Type B pancreatic cell (in vitro differentiated cells): Measurements from ENCODE around the gene KRT6A. TPM values are rescaled to one million over a fixed set of nuclear protein-coding genes. Genes with fewer than 3 reads are reported as not detected.

Experiments used
- DNase-seq: peaks from one replicate; pipeline ENCODE4 v3.0.0; 2021; ENCODE audit warnings: mixed read lengths; ENCODE audit not compliant: unreplicated experiment; ENCODE audit errors: extremely low spot score
- H3K27ac Mint-ChIP-seq: 2 replicates; pipeline ENCODE4 v1.8.0; 2021; ENCODE audit warnings: mild to moderate bottlenecking, mixed read lengths
- H3K27me3 Mint-ChIP-seq: 2 replicates; pipeline ENCODE4 v1.8.0; 2021; ENCODE audit warnings: mixed read lengths
- H3K36me3 Mint-ChIP-seq: 2 replicates; pipeline ENCODE4 v1.8.0; 2021; ENCODE audit warnings: mixed read lengths
- H3K4me1 Mint-ChIP-seq: one replicate; pipeline ENCODE4 v1.8.0; 2021; ENCODE audit warnings: mixed read lengths; ENCODE audit not compliant: unreplicated experiment
- H3K4me3 Mint-ChIP-seq: 2 replicates; pipeline ENCODE4 v1.8.0; 2021; ENCODE audit warnings: mild to moderate bottlenecking, mixed read lengths
- H3K9me3 Mint-ChIP-seq: 2 replicates; pipeline ENCODE4 v1.8.0; 2021; ENCODE audit warnings: mixed read lengths
- total RNA-seq: library from RNA; stranded (reverse); gene quantifications from 2 replicates; pipeline ENCODE4 v1.2.1, GENCODE V29; 2021; ENCODE audit warnings: low replicate concordance
- TF ChIP-seq, protein P1 (sequence below): fragments of 200-600 bp; sonication (generic); conservative IDR thresholded peaks from 2 replicates; pipeline ENCODE4 v1.5.0; 2021; ENCODE audit warnings: antibody characterized with exemption, mild to moderate bottlenecking

KRT6A gene
- total RNA-seq, 1 donor from 2014 or later: 9.9 TPM

DNA sequence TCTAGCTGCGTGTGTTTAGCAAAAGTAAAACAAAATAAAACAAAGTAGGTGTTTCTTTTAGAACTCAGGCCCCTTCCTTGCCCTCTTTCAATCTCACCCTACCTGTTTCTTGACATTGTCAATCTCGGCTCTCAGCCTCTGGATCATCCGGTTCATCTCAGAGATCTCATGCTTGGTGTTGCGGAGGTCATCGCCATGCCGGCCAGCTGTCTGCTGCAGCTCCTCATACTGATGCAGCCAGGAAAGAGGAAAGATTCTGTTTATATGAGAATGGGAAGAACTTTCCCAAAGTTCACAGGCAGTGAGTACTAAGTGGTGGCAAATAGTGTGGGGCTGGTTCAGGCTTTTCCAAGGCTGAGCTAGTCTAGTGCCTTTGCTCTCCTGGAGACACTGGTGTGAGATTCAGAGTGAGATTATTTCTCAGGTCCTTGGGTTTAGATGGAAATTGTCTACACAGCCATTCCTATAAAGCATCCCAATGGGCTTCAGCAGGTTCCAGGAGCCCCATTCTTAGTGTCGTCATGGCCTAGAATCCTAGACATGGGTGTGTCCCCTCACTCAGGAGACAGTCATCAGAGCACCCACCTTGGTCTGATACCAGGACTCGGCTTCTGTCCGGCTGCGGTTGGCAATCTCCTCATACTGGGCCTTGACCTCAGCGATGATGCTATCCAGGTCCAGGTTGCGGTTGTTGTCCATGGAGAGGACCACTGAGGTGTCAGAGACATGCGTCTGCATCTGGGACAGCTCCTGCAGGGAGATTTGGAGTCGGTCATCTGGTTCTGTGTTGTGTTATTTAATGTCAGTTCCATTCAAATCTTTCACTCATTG, 24.2 kb upstream of the KRT6A start:
- TF ChIP-seq, protein P1, sequence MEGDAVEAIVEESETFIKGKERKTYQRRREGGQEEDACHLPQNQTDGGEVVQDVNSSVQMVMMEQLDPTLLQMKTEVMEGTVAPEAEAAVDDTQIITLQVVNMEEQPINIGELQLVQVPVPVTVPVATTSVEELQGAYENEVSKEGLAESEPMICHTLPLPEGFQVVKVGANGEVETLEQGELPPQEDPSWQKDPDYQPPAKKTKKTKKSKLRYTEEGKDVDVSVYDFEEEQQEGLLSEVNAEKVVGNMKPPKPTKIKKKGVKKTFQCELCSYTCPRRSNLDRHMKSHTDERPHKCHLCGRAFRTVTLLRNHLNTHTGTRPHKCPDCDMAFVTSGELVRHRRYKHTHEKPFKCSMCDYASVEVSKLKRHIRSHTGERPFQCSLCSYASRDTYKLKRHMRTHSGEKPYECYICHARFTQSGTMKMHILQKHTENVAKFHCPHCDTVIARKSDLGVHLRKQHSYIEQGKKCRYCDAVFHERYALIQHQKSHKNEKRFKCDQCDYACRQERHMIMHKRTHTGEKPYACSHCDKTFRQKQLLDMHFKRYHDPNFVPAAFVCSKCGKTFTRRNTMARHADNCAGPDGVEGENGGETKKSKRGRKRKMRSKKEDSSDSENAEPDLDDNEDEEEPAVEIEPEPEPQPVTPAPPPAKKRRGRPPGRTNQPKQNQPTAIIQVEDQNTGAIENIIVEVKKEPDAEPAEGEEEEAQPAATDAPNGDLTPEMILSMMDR: no peak
- DNase-seq: no peak
- no peak overlapping the region for H3K4me3 Mint-ChIP-seq
- no peaks in the 10 kb centered on the region for H3K36me3 Mint-ChIP-seq
- H3K27me3 Mint-ChIP-seq: peaks cover 13% of the 10 kb centered on the region
- H3K4me1 Mint-ChIP-seq: no peaks in the 10 kb centered on the region
- no peak overlapping the region for H3K27ac Mint-ChIP-seq
- H3K9me3 Mint-ChIP-seq: no peaks in the 10 kb centered on the region

DNA sequence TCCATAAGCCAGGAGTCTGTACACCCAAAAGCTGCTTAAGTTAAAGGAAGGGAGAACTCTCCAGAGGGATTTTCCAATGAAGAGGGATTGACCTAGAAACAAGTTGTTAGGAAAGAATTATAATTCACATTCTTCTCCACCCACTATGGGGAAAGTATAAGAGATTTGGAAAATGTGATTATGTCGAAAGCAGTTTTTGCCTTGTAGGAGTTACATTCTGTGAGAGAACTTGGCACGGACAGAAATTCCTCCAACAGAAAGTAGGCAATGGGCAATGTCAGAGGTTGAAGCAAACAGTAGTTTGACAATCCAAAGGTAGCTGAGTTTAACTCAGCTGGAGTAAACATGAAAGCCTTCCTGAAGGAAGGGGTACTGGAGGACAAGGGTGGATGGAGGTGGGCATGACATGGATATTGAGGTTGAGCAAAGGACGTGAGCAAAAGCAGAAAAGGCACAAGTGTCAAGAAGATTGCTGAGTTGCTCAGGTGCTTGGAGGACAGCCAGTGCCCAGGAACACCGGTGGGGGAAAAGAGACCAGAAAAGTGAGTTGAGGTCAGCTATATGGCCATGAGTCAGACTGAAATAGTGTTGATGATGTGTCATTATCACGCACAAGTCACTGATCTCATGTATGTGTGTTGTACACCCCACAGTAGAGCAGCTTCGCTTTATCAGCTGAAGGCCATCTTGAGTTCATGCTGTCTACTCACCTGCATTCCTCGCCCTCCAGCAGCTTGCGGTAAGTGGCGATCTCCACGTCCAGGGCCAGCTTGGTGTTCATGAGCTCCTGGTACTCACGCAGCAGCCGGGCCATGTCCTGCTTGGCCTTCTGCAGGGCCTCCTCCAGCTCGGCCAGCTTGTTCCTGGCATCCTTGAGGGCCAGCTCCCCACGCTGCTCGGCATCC, 23.1 kb upstream of the KRT6A start:
- Mint-ChIP-seq H3K4me1 (no peaks in the 10 kb centered on the region), H3K4me3 (no peak overlapping the region), H3K27me3 (peaks cover 13% of the 10 kb centered on the region), H3K9me3 (peaks cover 5% of the 10 kb centered on the region), H3K27ac (no peak overlapping the region), H3K36me3 (no peaks in the 10 kb centered on the region)
- TF ChIP-seq, protein P1: no peak
- no peak for DNase-seq

DNA sequence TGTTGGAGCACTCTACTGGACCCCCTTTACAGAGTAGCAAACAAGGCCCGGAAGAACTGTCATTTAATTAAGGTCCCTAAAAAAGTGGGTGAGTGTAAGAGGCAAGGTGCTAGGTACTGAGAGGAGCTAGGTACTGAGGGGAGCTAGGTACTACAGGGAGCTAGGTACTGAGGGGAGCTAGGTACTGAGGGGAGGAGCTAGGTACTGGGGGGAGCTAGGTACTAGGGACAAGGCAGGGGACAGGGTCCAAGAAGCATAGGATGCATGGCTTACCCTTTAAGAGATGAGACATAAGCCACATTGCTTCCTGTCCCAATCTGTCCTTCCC, 22.2 kb upstream of the KRT6A start:
- Mint-ChIP-seq H3K36me3 (no peaks in the 10 kb centered on the region), H3K27me3 (peaks cover 13% of the 10 kb centered on the region), H3K9me3 (peaks cover 7% of the 10 kb centered on the region), H3K27ac (no peak overlapping the region), H3K4me1 (no peaks in the 10 kb centered on the region), H3K4me3 (no peak overlapping the region)
- TF ChIP-seq, protein P1: no peak
- DNase-seq: no peak

DNA sequence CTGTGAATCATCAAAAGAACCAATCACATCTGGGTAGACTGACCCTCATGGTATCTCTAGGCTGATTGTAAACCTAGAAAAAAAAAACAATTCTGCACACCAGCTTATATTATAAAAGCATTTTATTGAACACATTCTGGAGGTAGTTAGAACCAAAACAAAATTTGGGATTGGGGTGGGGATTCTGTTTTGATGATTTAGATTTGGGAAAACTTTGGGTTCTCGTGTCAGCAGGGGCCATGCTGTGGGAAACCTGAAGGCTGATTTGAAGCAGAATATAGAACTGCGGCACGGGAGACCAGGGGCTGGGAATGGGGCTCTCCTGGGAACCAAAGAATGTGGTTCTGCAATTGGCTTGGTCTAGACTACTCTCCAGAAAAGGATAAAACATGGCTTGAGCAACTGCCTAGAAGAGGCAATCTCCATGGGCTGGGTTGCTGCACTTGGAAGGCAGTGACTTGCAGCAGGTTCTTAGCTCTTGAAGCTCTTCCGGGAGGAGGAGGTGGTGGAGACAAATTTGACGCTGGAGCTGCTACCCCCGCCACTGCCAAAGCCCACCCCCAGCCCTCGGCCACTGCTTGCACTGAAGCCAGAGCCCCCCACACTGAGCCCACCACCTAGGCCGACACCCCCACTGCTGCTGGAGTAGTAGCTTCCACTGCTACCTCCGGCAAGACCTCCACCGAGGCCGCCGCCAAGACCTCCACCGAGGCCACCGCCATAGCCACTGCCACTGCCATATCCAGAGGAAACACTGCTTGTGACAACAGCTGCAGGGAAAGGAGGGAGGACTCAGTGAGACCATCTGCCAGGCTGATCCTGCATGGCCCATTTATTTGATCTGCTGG, 21.6 kb upstream of the KRT6A start:
- no peak for DNase-seq
- peaks cover 7% of the 10 kb centered on the region for H3K9me3 Mint-ChIP-seq
- H3K27me3 Mint-ChIP-seq: peaks cover 15% of the 10 kb centered on the region
- H3K27ac Mint-ChIP-seq: no peak overlapping the region
- no peak overlapping the region for H3K4me3 Mint-ChIP-seq
- TF ChIP-seq, protein P1: no peak
- no peaks in the 10 kb centered on the region for H3K4me1 Mint-ChIP-seq
- no peaks in the 10 kb centered on the region for H3K36me3 Mint-ChIP-seq

DNA sequence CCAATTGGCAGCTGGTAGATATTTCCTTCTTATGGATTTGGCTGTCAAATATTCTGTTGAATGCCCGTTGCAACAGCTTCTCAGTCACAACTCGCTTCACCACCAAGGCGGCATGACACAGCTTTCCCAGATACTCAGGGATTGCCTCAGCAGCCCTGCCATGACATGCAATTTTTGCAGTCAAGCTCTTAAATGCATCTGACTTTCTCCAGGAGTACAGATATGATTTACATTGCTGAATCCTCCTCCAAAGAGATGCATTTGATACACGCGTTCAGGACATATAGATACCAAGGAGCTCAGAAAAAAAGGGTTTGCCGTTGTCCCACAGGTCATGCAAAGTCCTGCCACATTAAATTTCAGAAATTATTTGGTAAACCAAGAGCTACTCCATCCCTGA, 20.7 kb upstream of the KRT6A start:
- Mint-ChIP-seq H3K27ac (no peak overlapping the region), H3K4me1 (no peaks in the 10 kb centered on the region), H3K36me3 (no peaks in the 10 kb centered on the region), H3K9me3 (peaks cover 7% of the 10 kb centered on the region), H3K4me3 (no peak overlapping the region), H3K27me3 (peaks cover 9% of the 10 kb centered on the region)
- TF ChIP-seq, protein P1: no peak
- no peak for DNase-seq
